ENCODE measurements around the gene SFSWAP.
A peak's percentile ranks its signal among the peaks of the same experiment; 100 is the strongest.
"Not testable (repeated sequence)": the region's sequence is repeated elsewhere in the genome, so short reads cannot be mapped to it uniquely, and the experiment has no call there.

SFSWAP gene

GRCh38 chr12:131681257-131681620 lies 29.7 kb upstream of the SFSWAP start:
- no peaks in the 10 kb centered on the region for H3K36me3 ChIP-seq
- H3K27me3 ChIP-seq (ENCODE audit: insufficient read depth, low read depth, severe bottlenecking) = no peaks in the 10 kb centered on the region
- no peak overlapping the region for H3K4me3 ChIP-seq (ENCODE audit: low read depth, low read length)
- DNase-seq = no peak
- no peaks in the 10 kb centered on the region for H3K9me3 ChIP-seq (ENCODE audit: severe bottlenecking)
- TF ChIP-seq CTCF (IDR thresholded peaks at IDR 0.05; ENCODE audit: low read depth, low read length) = no peak
- no peak overlapping the region for H3K27ac ChIP-seq

- not testable (repeated sequence) for H3K9me3 ChIP-seq (ENCODE audit: severe bottlenecking); H3K27ac ChIP-seq
- peak; percentile 91 for DNase-seq
Observed at GRCh38 chr12:131681746-131682509, 29.0 kb upstream of the SFSWAP start.

GRCh38 chr12:131682510-131682895 lies 28.4 kb upstream of the SFSWAP start:
- Histone ChIP-seq H3K4me3 (ENCODE audit: low read depth, low read length) (no peak overlapping the region), H3K27me3 (ENCODE audit: insufficient read depth, low read depth, severe bottlenecking) (no peaks in the 10 kb centered on the region), H3K9me3 (ENCODE audit: severe bottlenecking) (no peaks in the 10 kb centered on the region), H3K36me3 (no peaks in the 10 kb centered on the region), H3K27ac (no peak overlapping the region)
- no peak for DNase-seq
- TF ChIP-seq CTCF (IDR thresholded peaks at IDR 0.05; ENCODE audit: low read depth, low read length) = no peak

More at GRCh38 chr12:131681746-131682509, 29.0 kb upstream of the SFSWAP start:
- H3K27me3 ChIP-seq (ENCODE audit: insufficient read depth, low read depth, severe bottlenecking); H3K36me3 ChIP-seq: not testable (repeated sequence)
- H3K4me3 ChIP-seq (ENCODE audit: low read depth, low read length) = peak overlapping the region; percentile 19; the same call in 1 of the 2 replicates

- Histone ChIP-seq H3K27me3 (ENCODE audit: insufficient read depth, low read depth, severe bottlenecking) (no peaks in the 10 kb centered on the region), H3K9me3 (ENCODE audit: severe bottlenecking) (no peaks in the 10 kb centered on the region), H3K27ac (peak overlapping the region; percentile 16; the same call in 1 of the 2 replicates), H3K36me3 (no peaks in the 10 kb centered on the region), H3K4me3 (ENCODE audit: low read depth, low read length) (no peak overlapping the region)
- TF ChIP-seq CTCF (IDR thresholded peaks at IDR 0.05; ENCODE audit: low read depth, low read length) = no peak
- DNase-seq = no peak
Observed at GRCh38 chr12:131683266-131684014, 27.4 kb upstream of the SFSWAP start.

GRCh38 chr12:131684015-131684725 lies 26.7 kb upstream of the SFSWAP start:
- Histone ChIP-seq H3K9me3 (ENCODE audit: severe bottlenecking) (no peaks in the 10 kb centered on the region), H3K27ac (peak overlapping the region; percentile 16; the same call in 1 of the 2 replicates), H3K36me3 (no peaks in the 10 kb centered on the region), H3K4me3 (ENCODE audit: low read depth, low read length) (no peak overlapping the region), H3K27me3 (ENCODE audit: insufficient read depth, low read depth, severe bottlenecking) (no peaks in the 10 kb centered on the region)
- TF ChIP-seq CTCF (IDR thresholded peaks at IDR 0.05; ENCODE audit: low read depth, low read length) = no peak
- peak; percentile 33 for DNase-seq
